ENCODE results near the gene TTC12. TPM values are rescaled to one million over a fixed set of nuclear protein-coding genes. Genes with fewer than 3 reads are reported as not detected.

Gene TTC12, protein sequence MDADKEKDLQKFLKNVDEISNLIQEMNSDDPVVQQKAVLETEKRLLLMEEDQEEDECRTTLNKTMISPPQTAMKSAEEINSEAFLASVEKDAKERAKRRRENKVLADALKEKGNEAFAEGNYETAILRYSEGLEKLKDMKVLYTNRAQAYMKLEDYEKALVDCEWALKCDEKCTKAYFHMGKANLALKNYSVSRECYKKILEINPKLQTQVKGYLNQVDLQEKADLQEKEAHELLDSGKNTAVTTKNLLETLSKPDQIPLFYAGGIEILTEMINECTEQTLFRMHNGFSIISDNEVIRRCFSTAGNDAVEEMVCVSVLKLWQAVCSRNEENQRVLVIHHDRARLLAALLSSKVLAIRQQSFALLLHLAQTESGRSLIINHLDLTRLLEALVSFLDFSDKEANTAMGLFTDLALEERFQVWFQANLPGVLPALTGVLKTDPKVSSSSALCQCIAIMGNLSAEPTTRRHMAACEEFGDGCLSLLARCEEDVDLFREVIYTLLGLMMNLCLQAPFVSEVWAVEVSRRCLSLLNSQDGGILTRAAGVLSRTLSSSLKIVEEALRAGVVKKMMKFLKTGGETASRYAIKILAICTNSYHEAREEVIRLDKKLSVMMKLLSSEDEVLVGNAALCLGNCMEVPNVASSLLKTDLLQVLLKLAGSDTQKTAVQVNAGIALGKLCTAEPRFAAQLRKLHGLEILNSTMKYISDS
- 21.7 TPM for polyA plus RNA-seq (2013, experiment 1 of 4)
- 20.0 TPM for polyA plus RNA-seq (2013, experiment 2 of 4)
- 18.1 TPM for polyA plus RNA-seq (2013, experiment 3 of 4)
- polyA plus RNA-seq (2013, experiment 4 of 4) = 18.1 TPM

DNA sequence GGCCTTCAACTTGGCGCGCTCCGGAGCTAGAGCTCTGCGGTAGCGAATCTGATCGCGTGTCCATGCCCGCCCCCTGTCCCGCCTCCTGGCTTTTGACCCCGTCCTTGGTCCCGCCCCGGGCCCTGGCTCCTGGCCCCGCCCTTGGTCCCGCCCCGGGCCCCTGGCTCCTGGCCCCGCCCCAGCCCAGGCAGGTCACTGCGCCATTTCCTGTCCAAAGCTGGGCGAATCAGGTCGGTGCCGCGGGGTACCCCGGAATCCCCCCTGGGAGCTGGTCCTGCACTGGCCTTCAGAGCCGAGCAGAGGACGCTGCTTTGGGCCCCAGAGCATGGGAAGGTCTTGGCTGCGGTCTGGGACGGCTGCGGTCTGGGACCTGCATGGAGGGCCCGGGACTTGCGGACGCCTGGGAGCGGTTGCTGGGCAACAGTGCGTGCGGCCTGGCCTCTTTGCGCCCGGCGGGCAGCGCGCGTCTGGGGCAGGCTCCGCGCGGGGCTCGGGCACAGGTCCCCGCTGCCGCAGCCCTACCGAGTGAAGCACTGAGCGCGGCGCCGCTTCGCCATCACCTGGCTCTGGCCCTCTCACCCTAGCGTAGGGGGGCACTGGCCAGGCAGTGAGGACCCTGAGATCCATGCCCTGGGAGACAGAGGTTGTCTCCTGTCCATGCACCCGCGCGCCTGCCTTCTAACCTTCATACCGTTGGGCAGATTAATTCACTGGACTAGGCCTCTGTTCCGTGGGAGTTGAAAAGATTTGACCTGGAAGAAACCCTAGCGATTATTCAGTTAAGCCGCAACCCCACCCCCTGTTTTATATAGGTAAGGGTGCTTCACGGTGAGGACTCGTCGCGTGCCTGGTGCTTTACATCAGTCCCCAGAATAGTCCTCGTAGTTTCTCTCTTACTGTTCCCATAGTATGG, at the start of gene TTC12:
TSS of gene TTC12 (plus strand) at position 195 of the 913 bp plus-strand sequence. CDS start 1,675 bp downstream, outside the sequence.
- Histone ChIP-seq H3K36me3 (ENCODE audit: control insufficient read depth, insufficient read depth, low read length) (no peaks in the 10 kb centered on the region), H3K27ac (ENCODE audit: insufficient read depth, low read depth, low read length, poor library complexity, severe bottlenecking) (peak within 1 kb of the TSS; percentile 75), H3K4me1 (ENCODE audit: control insufficient read depth, insufficient read depth, low read length) (peaks cover 7% of the 10 kb centered on the region), H3K9me3 (ENCODE audit: control insufficient read depth, low read length) (no peaks in the 10 kb centered on the region), H3K4me3 (ENCODE audit: insufficient read depth, low read depth, low read length) (peak within 1 kb of the TSS; percentile 58), H3K27me3 (ENCODE audit: control insufficient read depth, insufficient read depth, low read length, poor library complexity, severe bottlenecking) (peaks cover 18% of the 10 kb centered on the region)
- WGBS, 2 experiments = 4 to 5% methylated on average over 64 of the region's 64 CpGs

DNA sequence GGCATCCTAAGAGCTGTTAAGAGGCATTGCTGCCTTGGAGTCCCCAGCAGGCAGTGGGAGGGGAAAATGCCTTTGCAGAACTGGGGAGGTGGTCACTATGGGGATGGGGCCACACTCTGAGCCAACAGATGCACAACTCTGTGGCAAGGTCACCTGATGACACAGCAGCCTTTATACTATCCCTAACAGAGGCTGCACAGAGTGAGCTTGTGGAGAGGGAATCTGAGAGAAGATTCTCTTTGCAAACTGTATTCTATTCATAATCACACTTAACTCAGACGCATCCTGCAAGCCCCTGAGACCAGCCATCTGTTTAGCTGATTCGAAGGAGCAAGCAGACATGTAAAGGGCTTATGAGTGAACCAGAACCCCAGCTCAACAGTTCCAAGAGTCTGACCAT, 49.0 kb upstream of the TTC12 start:
- H3K36me3 ChIP-seq (ENCODE audit: control insufficient read depth, insufficient read depth, low read length) = no peaks in the 10 kb centered on the region
- WGBS, 2 experiments = 90 to 94% methylated on average over 2 of the region's 2 CpGs
- peaks cover 6% of the 10 kb centered on the region for H3K4me1 ChIP-seq (ENCODE audit: control insufficient read depth, insufficient read depth, low read length)
- no peak overlapping the region for H3K27ac ChIP-seq (ENCODE audit: insufficient read depth, low read depth, low read length, poor library complexity, severe bottlenecking)
- H3K27me3 ChIP-seq (ENCODE audit: control insufficient read depth, insufficient read depth, low read length, poor library complexity, severe bottlenecking) = no peaks in the 10 kb centered on the region
- no peaks in the 10 kb centered on the region for H3K9me3 ChIP-seq (ENCODE audit: control insufficient read depth, low read length)
- H3K4me3 ChIP-seq (ENCODE audit: insufficient read depth, low read depth, low read length) = no peak overlapping the region

GRCh38 chr11:113267493-113267892, 46.9 kb upstream of the TTC12 start:
- H3K36me3 ChIP-seq (ENCODE audit: control insufficient read depth, insufficient read depth, low read length) = no peaks in the 10 kb centered on the region
- H3K27ac ChIP-seq (ENCODE audit: insufficient read depth, low read depth, low read length, poor library complexity, severe bottlenecking) = no peak overlapping the region
- H3K27me3 ChIP-seq (ENCODE audit: control insufficient read depth, insufficient read depth, low read length, poor library complexity, severe bottlenecking) = no peaks in the 10 kb centered on the region
- no peak overlapping the region for H3K4me3 ChIP-seq (ENCODE audit: insufficient read depth, low read depth, low read length)
- no peaks in the 10 kb centered on the region for H3K9me3 ChIP-seq (ENCODE audit: control insufficient read depth, low read length)
- WGBS, 2 experiments = 91 to 95% methylated on average over 7 of the region's 7 CpGs
- H3K4me1 ChIP-seq (ENCODE audit: control insufficient read depth, insufficient read depth, low read length) = peaks cover 6% of the 10 kb centered on the region

- Histone ChIP-seq H3K27ac (ENCODE audit: insufficient read depth, low read depth, low read length, poor library complexity, severe bottlenecking) (no peak overlapping the region), H3K9me3 (ENCODE audit: control insufficient read depth, low read length) (no peaks in the 10 kb centered on the region), H3K4me1 (ENCODE audit: control insufficient read depth, insufficient read depth, low read length) (peaks cover 6% of the 10 kb centered on the region), H3K4me3 (ENCODE audit: insufficient read depth, low read depth, low read length) (no peak overlapping the region), H3K27me3 (ENCODE audit: control insufficient read depth, insufficient read depth, low read length, poor library complexity, severe bottlenecking) (no peaks in the 10 kb centered on the region), H3K36me3 (ENCODE audit: control insufficient read depth, insufficient read depth, low read length) (no peaks in the 10 kb centered on the region)
- WGBS, 2 experiments = 96 to 98% methylated on average over 2 of the region's 2 CpGs
Observed at GRCh38 chr11:113269096-113269495, 45.3 kb upstream of the TTC12 start.

DNA sequence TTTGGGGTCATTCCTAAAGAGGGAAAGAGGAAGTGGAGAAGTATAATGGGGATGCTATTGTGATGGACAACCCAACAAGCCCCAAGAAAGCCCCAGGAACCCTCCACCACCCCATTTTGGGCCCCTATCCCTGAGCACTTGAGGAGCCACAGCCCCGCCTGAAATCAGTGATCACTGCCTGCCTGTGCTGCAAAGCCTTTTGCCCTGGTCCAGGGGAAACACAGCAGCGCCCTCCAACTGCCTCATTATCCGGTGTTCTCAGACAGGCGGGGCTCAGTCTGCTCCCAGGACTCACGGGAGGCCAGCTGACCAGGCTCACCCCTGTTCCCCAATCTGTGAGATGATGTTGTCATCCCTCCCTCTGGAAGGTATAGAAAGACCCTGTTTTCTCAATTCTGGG, 44.7 kb upstream of the TTC12 start:
- no peak overlapping the region for H3K4me3 ChIP-seq (ENCODE audit: insufficient read depth, low read depth, low read length)
- no peaks in the 10 kb centered on the region for H3K9me3 ChIP-seq (ENCODE audit: control insufficient read depth, low read length)
- no peaks in the 10 kb centered on the region for H3K27me3 ChIP-seq (ENCODE audit: control insufficient read depth, insufficient read depth, low read length, poor library complexity, severe bottlenecking)
- H3K36me3 ChIP-seq (ENCODE audit: control insufficient read depth, insufficient read depth, low read length) = no peaks in the 10 kb centered on the region
- peaks cover 8% of the 10 kb centered on the region for H3K4me1 ChIP-seq (ENCODE audit: control insufficient read depth, insufficient read depth, low read length)
- WGBS, 2 experiments = 93% methylated on average over 5 of the region's 5 CpGs
- no peak overlapping the region for H3K27ac ChIP-seq (ENCODE audit: insufficient read depth, low read depth, low read length, poor library complexity, severe bottlenecking)

GRCh38 chr11:113270080-113270479, 44.3 kb upstream of the TTC12 start:
- H3K27me3 ChIP-seq (ENCODE audit: control insufficient read depth, insufficient read depth, low read length, poor library complexity, severe bottlenecking) = no peaks in the 10 kb centered on the region
- 94% methylated on average over 13 of the region's 13 CpGs for WGBS, 2 experiments
- no peak overlapping the region for H3K4me3 ChIP-seq (ENCODE audit: insufficient read depth, low read depth, low read length)
- H3K27ac ChIP-seq (ENCODE audit: insufficient read depth, low read depth, low read length, poor library complexity, severe bottlenecking) = no peak overlapping the region
- H3K9me3 ChIP-seq (ENCODE audit: control insufficient read depth, low read length) = no peaks in the 10 kb centered on the region
- H3K4me1 ChIP-seq (ENCODE audit: control insufficient read depth, insufficient read depth, low read length) = peaks cover 7% of the 10 kb centered on the region
- no peaks in the 10 kb centered on the region for H3K36me3 ChIP-seq (ENCODE audit: control insufficient read depth, insufficient read depth, low read length)

GRCh38 chr11:113271551-113272245, 42.7 kb upstream of the TTC12 start:
- H3K27ac ChIP-seq (ENCODE audit: insufficient read depth, low read depth, low read length, poor library complexity, severe bottlenecking) = no peak overlapping the region
- H3K9me3 ChIP-seq (ENCODE audit: control insufficient read depth, low read length) = no peaks in the 10 kb centered on the region
- no peaks in the 10 kb centered on the region for H3K36me3 ChIP-seq (ENCODE audit: control insufficient read depth, insufficient read depth, low read length)
- no peaks in the 10 kb centered on the region for H3K27me3 ChIP-seq (ENCODE audit: control insufficient read depth, insufficient read depth, low read length, poor library complexity, severe bottlenecking)
- H3K4me3 ChIP-seq (ENCODE audit: insufficient read depth, low read depth, low read length) = no peak overlapping the region
- H3K4me1 ChIP-seq (ENCODE audit: control insufficient read depth, insufficient read depth, low read length) = peaks cover 3% of the 10 kb centered on the region
- WGBS, 2 experiments = 92 to 97% methylated on average over 13 to 14 of the region's 14 CpGs

GRCh38 chr11:113272281-113272680, 42.1 kb upstream of the TTC12 start:
- Histone ChIP-seq H3K4me3 (ENCODE audit: insufficient read depth, low read depth, low read length) (no peak overlapping the region), H3K9me3 (ENCODE audit: control insufficient read depth, low read length) (no peaks in the 10 kb centered on the region), H3K4me1 (ENCODE audit: control insufficient read depth, insufficient read depth, low read length) (peaks cover 3% of the 10 kb centered on the region), H3K27ac (ENCODE audit: insufficient read depth, low read depth, low read length, poor library complexity, severe bottlenecking) (no peak overlapping the region), H3K27me3 (ENCODE audit: control insufficient read depth, insufficient read depth, low read length, poor library complexity, severe bottlenecking) (no peaks in the 10 kb centered on the region), H3K36me3 (ENCODE audit: control insufficient read depth, insufficient read depth, low read length) (no peaks in the 10 kb centered on the region)
- WGBS, 2 experiments = 74 to 76% methylated on average over 5 of the region's 5 CpGs

DNA sequence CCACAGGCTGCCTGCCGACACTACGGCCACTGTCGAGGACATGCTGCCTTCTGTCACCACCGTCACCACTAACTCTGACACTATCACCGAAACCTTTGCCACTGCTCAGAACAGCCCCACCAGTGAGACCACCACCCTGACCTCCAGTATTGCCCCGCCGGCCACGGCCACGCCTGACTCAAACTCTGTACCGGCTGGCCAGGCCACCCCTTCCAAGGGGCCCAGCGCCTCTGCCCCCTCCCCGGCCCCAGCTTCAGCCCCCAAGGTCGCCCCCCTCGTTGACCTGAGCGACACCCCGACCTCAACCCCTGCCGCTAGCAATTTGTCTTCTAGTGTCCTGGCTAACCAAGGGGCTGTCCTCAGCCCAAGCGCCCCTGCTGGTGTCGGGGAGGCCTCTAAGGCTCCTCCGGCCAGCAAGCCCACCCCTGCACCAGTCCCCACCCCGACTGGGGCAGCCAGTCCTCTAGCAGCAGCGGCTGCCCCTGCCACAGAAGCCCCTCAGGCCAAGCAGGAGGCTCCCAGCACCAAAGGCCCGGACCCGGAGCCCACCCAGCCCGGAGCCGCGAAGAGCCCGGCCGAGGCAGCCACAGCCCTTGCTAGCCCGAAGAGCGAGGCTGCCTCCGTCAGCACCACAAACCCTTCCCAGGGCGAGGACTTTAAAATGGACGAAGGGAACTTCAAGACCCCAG, 41.3 kb upstream of the TTC12 start:
- Histone ChIP-seq H3K27ac (ENCODE audit: insufficient read depth, low read depth, low read length, poor library complexity, severe bottlenecking) (no peak overlapping the region), H3K27me3 (ENCODE audit: control insufficient read depth, insufficient read depth, low read length, poor library complexity, severe bottlenecking) (no peaks in the 10 kb centered on the region), H3K9me3 (ENCODE audit: control insufficient read depth, low read length) (no peaks in the 10 kb centered on the region), H3K36me3 (ENCODE audit: control insufficient read depth, insufficient read depth, low read length) (no peaks in the 10 kb centered on the region), H3K4me1 (ENCODE audit: control insufficient read depth, insufficient read depth, low read length) (peaks cover 3% of the 10 kb centered on the region), H3K4me3 (ENCODE audit: insufficient read depth, low read depth, low read length) (no peak overlapping the region)
- WGBS, 2 experiments = 92 to 93% methylated on average over 34 of the region's 34 CpGs
